ENCODE measurements around the gene RIN3. TPM values are rescaled to one million over a fixed set of nuclear protein-coding genes. Genes with fewer than 3 reads are reported as not detected.
A peak's percentile ranks its signal among the peaks of the same experiment; 100 is the strongest.

RIN3 gene
- total RNA-seq, 1 donor from 2014 or later: 18.8 TPM

DNA sequence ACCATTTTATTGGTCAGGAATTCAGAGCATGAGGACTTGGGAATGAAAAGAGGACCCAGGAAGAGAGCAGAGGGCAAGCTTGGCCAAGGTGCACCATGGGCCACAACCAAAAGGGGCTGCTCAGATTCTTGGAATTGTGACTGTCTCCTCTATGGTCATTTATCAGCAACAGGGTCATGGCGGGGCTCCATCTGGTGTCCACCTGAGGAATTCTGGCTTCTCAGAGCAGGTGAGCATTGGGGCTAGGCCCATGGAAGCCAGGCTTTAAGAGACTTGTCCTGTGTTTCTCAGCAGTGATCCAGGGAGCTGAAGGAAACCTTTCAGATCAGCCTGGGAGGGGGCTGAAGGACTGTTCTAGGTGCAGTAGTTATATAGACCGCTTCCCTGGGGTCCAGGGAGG, 2.6 kb upstream of the RIN3 start:
- H3K27ac Mint-ChIP-seq (ENCODE audit: unreplicated experiment): peak overlapping the region; percentile 97
- no peak overlapping the region for H3K4me3 Mint-ChIP-seq (ENCODE audit: unreplicated experiment)
- no peaks in the 10 kb centered on the region for H3K27me3 Mint-ChIP-seq (ENCODE audit: low read depth)
- H3K9me3 Mint-ChIP-seq (ENCODE audit: low read depth): no peaks in the 10 kb centered on the region
- no peak for DNase-seq (ENCODE audit: low spot score)
- TF ChIP-seq, protein P1, sequence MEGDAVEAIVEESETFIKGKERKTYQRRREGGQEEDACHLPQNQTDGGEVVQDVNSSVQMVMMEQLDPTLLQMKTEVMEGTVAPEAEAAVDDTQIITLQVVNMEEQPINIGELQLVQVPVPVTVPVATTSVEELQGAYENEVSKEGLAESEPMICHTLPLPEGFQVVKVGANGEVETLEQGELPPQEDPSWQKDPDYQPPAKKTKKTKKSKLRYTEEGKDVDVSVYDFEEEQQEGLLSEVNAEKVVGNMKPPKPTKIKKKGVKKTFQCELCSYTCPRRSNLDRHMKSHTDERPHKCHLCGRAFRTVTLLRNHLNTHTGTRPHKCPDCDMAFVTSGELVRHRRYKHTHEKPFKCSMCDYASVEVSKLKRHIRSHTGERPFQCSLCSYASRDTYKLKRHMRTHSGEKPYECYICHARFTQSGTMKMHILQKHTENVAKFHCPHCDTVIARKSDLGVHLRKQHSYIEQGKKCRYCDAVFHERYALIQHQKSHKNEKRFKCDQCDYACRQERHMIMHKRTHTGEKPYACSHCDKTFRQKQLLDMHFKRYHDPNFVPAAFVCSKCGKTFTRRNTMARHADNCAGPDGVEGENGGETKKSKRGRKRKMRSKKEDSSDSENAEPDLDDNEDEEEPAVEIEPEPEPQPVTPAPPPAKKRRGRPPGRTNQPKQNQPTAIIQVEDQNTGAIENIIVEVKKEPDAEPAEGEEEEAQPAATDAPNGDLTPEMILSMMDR (IDR thresholded peaks at IDR 0.05): no peak
- H3K36me3 Mint-ChIP-seq (ENCODE audit: low read depth): no peaks in the 10 kb centered on the region
- peaks cover 38% of the 10 kb centered on the region for H3K4me1 Mint-ChIP-seq (ENCODE audit: low read depth)

DNA sequence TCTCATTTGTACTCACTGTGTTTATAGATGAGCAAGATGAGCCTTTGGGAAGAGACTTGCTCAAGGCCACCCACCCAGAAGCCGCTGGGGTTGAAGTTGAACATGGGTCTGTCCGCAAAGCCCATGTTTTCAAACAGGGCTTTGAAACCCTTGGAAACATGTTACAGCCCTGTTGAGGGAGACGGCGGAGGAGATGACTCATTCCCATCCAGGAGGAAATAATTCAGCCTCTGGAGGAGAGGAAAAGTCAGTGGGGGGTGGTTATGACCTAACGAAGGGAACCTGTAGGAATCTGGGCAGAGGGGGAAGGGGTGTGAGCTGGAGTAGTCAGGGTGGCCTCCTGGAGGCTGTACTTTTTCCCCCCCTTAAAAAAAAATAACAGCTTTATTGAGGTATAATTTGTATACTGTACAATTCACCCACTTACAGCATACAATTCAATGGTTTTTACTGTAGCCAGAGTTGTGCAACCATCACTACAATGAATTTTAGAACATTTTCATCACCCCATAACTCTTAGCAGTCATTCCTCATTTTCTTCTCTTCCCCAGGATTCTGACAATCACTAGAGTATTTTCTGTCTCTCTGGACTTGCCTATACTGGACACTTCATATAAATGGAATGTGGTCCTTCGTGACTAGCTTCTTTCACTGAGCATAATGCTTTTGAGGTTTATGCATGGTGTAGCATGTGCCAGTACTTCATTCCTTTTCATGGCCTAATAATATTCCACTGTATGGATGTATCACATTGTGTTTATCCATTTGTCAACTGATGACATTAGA, 1.9 kb upstream of the RIN3 start:
- Mint-ChIP-seq H3K27ac (ENCODE audit: unreplicated experiment) (peak overlapping the region; percentile 97), H3K36me3 (ENCODE audit: low read depth) (no peaks in the 10 kb centered on the region), H3K9me3 (ENCODE audit: low read depth) (no peaks in the 10 kb centered on the region), H3K4me3 (ENCODE audit: unreplicated experiment) (no peak overlapping the region), H3K4me1 (ENCODE audit: low read depth) (peaks cover 38% of the 10 kb centered on the region), H3K27me3 (ENCODE audit: low read depth) (no peaks in the 10 kb centered on the region)
- TF ChIP-seq, protein P1 (IDR thresholded peaks at IDR 0.05): no peak
- DNase-seq (ENCODE audit: low spot score): no peak

GRCh38 chr14:92512807-92513203, 776 bp upstream of the RIN3 start:
- Mint-ChIP-seq H3K27me3 (ENCODE audit: low read depth) (no peaks in the 10 kb centered on the region), H3K4me1 (ENCODE audit: low read depth) (peaks cover 36% of the 10 kb centered on the region), H3K9me3 (ENCODE audit: low read depth) (no peaks in the 10 kb centered on the region), H3K27ac (ENCODE audit: unreplicated experiment) (peak overlapping the region; percentile 71), H3K36me3 (ENCODE audit: low read depth) (no peaks in the 10 kb centered on the region), H3K4me3 (ENCODE audit: unreplicated experiment) (peak overlapping the region; percentile 44)
- TF ChIP-seq, protein P1 (IDR thresholded peaks at IDR 0.05): no peak
- DNase-seq (ENCODE audit: low spot score): no peak

- Mint-ChIP-seq H3K4me1 (ENCODE audit: low read depth) (peaks cover 36% of the 10 kb centered on the region), H3K27ac (ENCODE audit: unreplicated experiment) (peak overlapping the region; percentile 12), H3K4me3 (ENCODE audit: unreplicated experiment) (peak overlapping the region; percentile 78), H3K36me3 (ENCODE audit: low read depth) (no peaks in the 10 kb centered on the region), H3K9me3 (ENCODE audit: low read depth) (no peaks in the 10 kb centered on the region), H3K27me3 (ENCODE audit: low read depth) (no peaks in the 10 kb centered on the region)
- TF ChIP-seq, protein P1 (IDR thresholded peaks at IDR 0.05): no peak
- DNase-seq (ENCODE audit: low spot score): no peak
Observed at GRCh38 chr14:92513966-92514843, 624 bp downstream of the RIN3 start.

- H3K4me3 Mint-ChIP-seq (ENCODE audit: unreplicated experiment): peak overlapping the region; percentile 78
- TF ChIP-seq, protein P1 (IDR thresholded peaks at IDR 0.05): no peak
- H3K36me3 Mint-ChIP-seq (ENCODE audit: low read depth): no peaks in the 10 kb centered on the region
- peaks cover 36% of the 10 kb centered on the region for H3K4me1 Mint-ChIP-seq (ENCODE audit: low read depth)
- H3K27ac Mint-ChIP-seq (ENCODE audit: unreplicated experiment): peak overlapping the region; percentile 12
- H3K9me3 Mint-ChIP-seq (ENCODE audit: low read depth): no peaks in the 10 kb centered on the region
- no peaks in the 10 kb centered on the region for H3K27me3 Mint-ChIP-seq (ENCODE audit: low read depth)
- no peak for DNase-seq (ENCODE audit: low spot score)
Observed at GRCh38 chr14:92514844-92515514, 1.4 kb downstream of the RIN3 start.
